DND-41 (cell line): ENCODE data around the gene B3GNT5.

Experiments
- CTCF ChIP-seq: IDR thresholded peaks from 2 replicates; pipeline ENCODE4 v1.5.1; 2012; ENCODE audit warnings: borderline replicate concordance, low read length, moderate library complexity, mild to moderate bottlenecking; ENCODE audit not compliant: poor library complexity, severe bottlenecking; ENCODE audit errors: extremely low read depth
- EZH2 ChIP-seq: IDR thresholded peaks from 3 replicates; pipeline ENCODE4 v1.6.1; 2012; ENCODE audit warnings: borderline replicate concordance, low read depth, mild to moderate bottlenecking, moderate library complexity, low read length, inconsistent platforms; ENCODE audit not compliant: severe bottlenecking

GRCh38 chr3:183214277-183214612, 38.8 kb upstream of the B3GNT5 start:
- TF ChIP-seq CTCF (no peak), EZH2 (no peak)
